Heart right ventricle (tissue), 16 donors: ENCODE measurements around the gene PRKN. TPM values are rescaled to one million over a fixed set of nuclear protein-coding genes. Genes with fewer than 3 reads are reported as not detected.

ENCODE experiments used
- ATAC-seq, 8 donors: fragments of 200-7000 bp; cut with Tn5 transposase; one replicate each; pipeline ENCODE4 v1.9.1; 2020; ENCODE audit warnings: mild to moderate bottlenecking in 8 of 8, moderate library complexity in 8 of 8, moderate number of reproducible peaks in 1 of 8
- DNase-seq, 2 donors: peaks; one replicate each; pipeline ENCODE4 v3.0.0-alpha.2; 2020
- H3K27ac ChIP-seq, 10 donors: fragments of 200-600 bp; sonication (generic) in 2 of 10; one replicate each; pipeline versions ENCODE4 v1.5.0 to v1.8.0; 2020 to 2022; ENCODE audit warnings: mild to moderate bottlenecking in 3 of 10
- H3K27me3 ChIP-seq, 7 donors: fragments of 200-600 bp; one replicate each; pipeline ENCODE4 v1.8.0; 2021 to 2022; ENCODE audit warnings: mild to moderate bottlenecking in 2 of 7
- H3K36me3 ChIP-seq, 9 donors: fragments of 200-600 bp; sonication (generic) in 1 of 9; one replicate each; pipeline versions ENCODE4 v1.5.0 to v1.8.0; 2020 to 2022; ENCODE audit warnings: mild to moderate bottlenecking in 2 of 9
- H3K4me1 ChIP-seq, 9 donors: fragments of 200-600 bp; sonication (generic) in 1 of 9; one replicate each; pipeline versions ENCODE4 v1.5.0 to v1.8.0; 2020 to 2022; ENCODE audit warnings: mild to moderate bottlenecking in 4 of 9
- H3K4me3 ChIP-seq, 10 donors: fragments of 200-600 bp; sonication (generic) in 2 of 10; one replicate each; pipeline versions ENCODE4 v1.5.0 to v1.8.0; 2020 to 2022; ENCODE audit warnings: mild to moderate bottlenecking in 7 of 10, moderate library complexity in 2 of 10
- H3K9me3 ChIP-seq, 11 donors: fragments of 200-600 bp in 10 of 11; sonication (generic) in 2 of 11; one replicate each; pipeline versions ENCODE4 v1.5.0 to v1.8.0; 2013 to 2022; ENCODE audit warnings: mild to moderate bottlenecking in 2 of 11, control low read depth in 1 of 11, moderate library complexity in 1 of 11
- WGBS, 2 donors: extraction: QIAGEN DNeasy Blood & Tissue Kit; methylation state at CpG; one replicate each; pipeline ENCODE4 v1.1.7; 2013; ENCODE audit warnings: inconsistent platforms in 1 of 2; 5-methylcytosine and 5-hydroxymethylcytosine counted together
- intact Hi-C, 10 donors: fragments of 100-400 bp; cut with DNase I; formaldehyde crosslinking; loops; one replicate each; pipeline versions ENCODE4 v1.11.1 to v1.14.2; 2022
- polyA plus RNA-seq, 2 donors: library from polyadenylated mRNA; stranded (reverse); fragments of 200-250 nt; gene quantifications; one replicate each; pipeline ENCODE4 v1.2.3, GENCODE V29; 2013
- total RNA-seq, 10 donors: library from RNA; stranded (reverse); fragmentation: NEBNext Ultra II Directional in 3 of 10; extraction: Animal tissue kit (Norgen Biotek cat#: 25700) in 3 of 10; gene quantifications; one replicate each; pipeline versions ENCODE4 v1.2.1 to v1.2.4, GENCODE V29; 2021 to 2023
- TF ChIP-seq, protein P1 (sequence below), 9 donors: fragments of 200-600 bp; sonication (generic) in 2 of 9; IDR thresholded peaks; one replicate each; pipeline versions ENCODE4 v1.5.0 to v1.8.0; 2021 to 2022; ENCODE audit warnings: antibody characterized with exemption in 9 of 9, mild to moderate bottlenecking in 5 of 9, moderate library complexity in 1 of 9
- donor health status: Arrhythmogenic right ventricular cardiomyopathy.
- donor health status: ischemic (EF 13 %, LVEDD 7.1; RV severe dilation, severe dysfunction).
- donor health status: healthy with polysubstance abuse.
- donor health status: DM: no; HTN: yes; CAD: no.
- donor health status: DM: no; HTN: no; CAD: no.
- donor health status: ischemic (EF 25% LVEDD 6.9; RV normal size, moderate dysfunction).
- donor health status: ischemic (EF 25% LVEDD 5.7; RV mildly dilated, moderate dysfunction).
- donor health status: healthy.
- donor health status: DM: yes; HTN: yes; CAD: no.
- donor health status: Ischemic cardiomyopathy.
- donor health status: ischemic (EF 35%, LVEDD 5.7; RV mildly dilated, moderate dysfunction).
- donor health status: nonischemic (EF 11% LVEDD 7.7; RV severe dilation, severe dysfunction).
- donor health status: DM: yes; HTN: yes; CAD: no.
- donor health status: PGD.
- donor health status: ischemic (EF 29% LVEDD 5.4; RV normal size, mild dysfunction).
- donor health status: nonischemic (EF 23%, LVEDD 6.1; RV moderate dilation, normal function).

Gene PRKN
- total and polyA plus RNA-seq, 12 donors = 2.3 to 27.7 (median 26.3) TPM

DNA sequence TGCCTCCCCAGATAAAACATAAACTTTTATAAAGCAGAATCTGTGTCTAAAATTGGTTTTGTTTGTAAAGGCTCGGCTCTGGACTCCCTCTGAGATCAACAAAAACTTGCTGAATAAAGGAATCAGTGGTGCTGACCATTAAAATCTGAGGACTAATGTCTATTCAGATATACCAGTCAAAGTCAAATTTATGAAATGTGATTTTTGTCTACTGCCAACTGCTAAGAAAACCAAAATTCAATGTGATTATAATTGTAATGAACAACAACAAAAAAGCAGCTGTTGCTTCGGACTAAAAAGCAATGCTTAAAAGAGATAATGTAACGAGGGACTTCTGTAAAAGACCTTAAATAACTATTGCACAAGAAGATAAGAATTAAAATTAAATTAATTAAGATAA, 26.6 kb downstream of the PRKN start:
- Histone ChIP-seq H3K27me3 (no peaks in the 10 kb centered on the region), H3K4me1 (peaks cover 0 to 16% (median 8%) of the 10 kb centered on the region in 9 donors), H3K9me3 (no peaks in the 10 kb centered on the region), H3K36me3 (no peaks in the 10 kb centered on the region), H3K4me3 (no peak overlapping the region), H3K27ac (no peak overlapping the region)
- intact Hi-C loops = no loop called here
- ATAC-seq (no peak), DNase-seq (no peak)
- 80 to 83% methylated on average over 3 of the region's 3 CpGs for WGBS, 2 donors
- TF ChIP-seq, protein P1, sequence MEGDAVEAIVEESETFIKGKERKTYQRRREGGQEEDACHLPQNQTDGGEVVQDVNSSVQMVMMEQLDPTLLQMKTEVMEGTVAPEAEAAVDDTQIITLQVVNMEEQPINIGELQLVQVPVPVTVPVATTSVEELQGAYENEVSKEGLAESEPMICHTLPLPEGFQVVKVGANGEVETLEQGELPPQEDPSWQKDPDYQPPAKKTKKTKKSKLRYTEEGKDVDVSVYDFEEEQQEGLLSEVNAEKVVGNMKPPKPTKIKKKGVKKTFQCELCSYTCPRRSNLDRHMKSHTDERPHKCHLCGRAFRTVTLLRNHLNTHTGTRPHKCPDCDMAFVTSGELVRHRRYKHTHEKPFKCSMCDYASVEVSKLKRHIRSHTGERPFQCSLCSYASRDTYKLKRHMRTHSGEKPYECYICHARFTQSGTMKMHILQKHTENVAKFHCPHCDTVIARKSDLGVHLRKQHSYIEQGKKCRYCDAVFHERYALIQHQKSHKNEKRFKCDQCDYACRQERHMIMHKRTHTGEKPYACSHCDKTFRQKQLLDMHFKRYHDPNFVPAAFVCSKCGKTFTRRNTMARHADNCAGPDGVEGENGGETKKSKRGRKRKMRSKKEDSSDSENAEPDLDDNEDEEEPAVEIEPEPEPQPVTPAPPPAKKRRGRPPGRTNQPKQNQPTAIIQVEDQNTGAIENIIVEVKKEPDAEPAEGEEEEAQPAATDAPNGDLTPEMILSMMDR (IDR thresholded peaks at IDR 0.05) = no peak

DNA sequence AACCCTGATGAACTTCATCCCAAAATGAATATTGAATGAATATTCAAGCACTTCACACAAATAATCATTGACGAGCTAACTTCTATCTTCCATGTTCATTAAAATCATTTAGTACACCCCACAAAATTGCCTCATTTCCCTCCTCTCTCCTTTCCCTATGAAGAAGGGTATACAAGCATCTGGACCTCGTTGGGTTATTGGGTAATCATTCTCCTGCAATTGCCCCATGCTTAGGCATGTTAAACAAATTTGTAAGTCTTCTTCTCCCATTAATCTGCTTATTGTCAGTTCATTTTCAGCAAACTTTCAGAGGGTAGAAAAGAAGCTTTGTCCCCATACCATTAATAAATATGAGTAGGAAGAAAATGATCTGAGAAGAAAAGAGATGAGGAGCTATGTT, 27.6 kb downstream of the PRKN start:
- no peak for ATAC-seq
- no peak overlapping the region for H3K4me3 ChIP-seq
- H3K36me3 ChIP-seq = no peaks in the 10 kb centered on the region
- H3K4me1 ChIP-seq = peaks cover 0 to 6% (median 0%) of the 10 kb centered on the region in 9 donors
- H3K27ac ChIP-seq = no peak overlapping the region
- TF ChIP-seq, protein P1 (IDR thresholded peaks at IDR 0.05) = no peak
- no peaks in the 10 kb centered on the region for H3K9me3 ChIP-seq
- 92 to 96% methylated on average over 2 of the region's 2 CpGs for WGBS, 2 donors
- intact Hi-C loops = no loop called here
- no peak for DNase-seq
- H3K27me3 ChIP-seq = no peaks in the 10 kb centered on the region

GRCh38 chr6:162698440-162698839, 29.1 kb downstream of the PRKN start:
- ATAC-seq = no peak
- Histone ChIP-seq H3K4me1 (peaks cover 0 to 6% (median 0%) of the 10 kb centered on the region in 9 donors), H3K36me3 (no peaks in the 10 kb centered on the region), H3K27ac (no peak overlapping the region), H3K4me3 (no peak overlapping the region), H3K9me3 (no peaks in the 10 kb centered on the region), H3K27me3 (no peaks in the 10 kb centered on the region)
- intact Hi-C loops = no loop called here
- TF ChIP-seq, protein P1 (IDR thresholded peaks at IDR 0.05) = no peak
- DNase-seq = no peak

DNA sequence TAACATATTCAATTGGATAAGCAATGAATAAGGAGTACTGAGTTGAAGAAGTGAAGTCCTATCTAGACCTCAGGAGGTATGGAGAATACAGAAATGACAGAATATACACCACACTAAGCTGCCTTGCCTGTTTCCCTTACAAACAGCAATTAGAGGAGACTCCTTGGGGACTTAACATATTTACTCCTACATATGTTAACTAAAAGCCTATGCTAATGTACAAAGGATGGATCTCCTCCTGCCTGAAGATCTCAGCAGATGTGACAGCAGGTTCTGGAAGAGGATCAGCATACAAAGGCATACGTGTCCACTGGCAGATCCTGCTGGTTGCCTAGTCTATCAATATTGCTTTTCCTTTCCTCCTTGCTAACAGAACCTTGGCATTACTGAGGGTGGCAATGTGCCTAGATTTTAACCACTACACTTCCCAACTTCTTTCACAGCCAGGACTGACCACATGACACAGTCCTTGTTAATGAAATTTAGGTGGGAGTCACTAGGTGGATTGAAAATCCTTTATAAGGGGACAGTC, 29.6 kb downstream of the PRKN start:
- TF ChIP-seq, protein P1 (IDR thresholded peaks at IDR 0.05) = no peak
- ATAC-seq (peak in 1 of 8 donors; percentile 39), DNase-seq (no peak)
- intact Hi-C loops = no loop called here
- WGBS, 2 donors = 34 to 51% methylated on average over 1 of the region's 1 CpG
- Histone ChIP-seq H3K4me3 (no peak overlapping the region), H3K4me1 (peaks cover 0 to 6% (median 0%) of the 10 kb centered on the region in 9 donors), H3K27ac (no peak overlapping the region), H3K9me3 (no peaks in the 10 kb centered on the region), H3K36me3 (no peaks in the 10 kb centered on the region), H3K27me3 (no peaks in the 10 kb centered on the region)
